Lung (tissue), 12 donors: ENCODE data around the gene MITF. TPM values are rescaled to one million over a fixed set of nuclear protein-coding genes. Genes with fewer than 3 reads are reported as not detected.
A peak's percentile ranks its signal among the peaks of the same experiment; 100 is the strongest.

Experiments used
- ATAC-seq: fragments of 200-7000 bp; cut with Tn5 transposase; one replicate; pipeline ENCODE4 v1.9.1; 2020; ENCODE audit warnings: moderate number of reproducible peaks; ENCODE audit not compliant: insufficient read depth, low FRiP score
- DNase-seq, 3 donors: peaks; one replicate each; pipeline ENCODE4 v3.0.0-alpha.2; 2013 to 2017
- H3K27ac ChIP-seq, 2 donors: one replicate each; pipeline ENCODE4 v1.5.1; 2013; ENCODE audit warnings: mild to moderate bottlenecking in 2 of 2, moderate library complexity in 2 of 2, control low read depth in 1 of 2, inconsistent platforms in 1 of 2, low read depth in 1 of 2, low read length in 1 of 2
- H3K27me3 ChIP-seq, 3 donors: one replicate each; pipeline ENCODE4 v1.5.1; 2013; ENCODE audit warnings: low read length in 2 of 3; ENCODE audit not compliant: control insufficient read depth in 3 of 3, insufficient read depth in 3 of 3
- H3K36me3 ChIP-seq, 4 donors: one replicate each; pipeline ENCODE4 v1.5.1; 2013; ENCODE audit warnings: low read length in 4 of 4, mild to moderate bottlenecking in 1 of 4, moderate library complexity in 1 of 4; ENCODE audit not compliant: control insufficient read depth in 4 of 4, insufficient read depth in 4 of 4
- H3K4me1 ChIP-seq, 5 donors: one replicate each; pipeline ENCODE4 v1.5.1; 2013; ENCODE audit warnings: low read length in 5 of 5, mild to moderate bottlenecking in 2 of 5, moderate library complexity in 1 of 5; ENCODE audit not compliant: control insufficient read depth in 5 of 5, insufficient read depth in 5 of 5
- H3K4me3 ChIP-seq: one replicate; pipeline ENCODE4 v1.5.1; 2013; ENCODE audit warnings: mild to moderate bottlenecking, control low read depth, moderate library complexity
- H3K9ac ChIP-seq, 2 donors: one replicate each; pipeline ENCODE4 v1.5.1; 2013; ENCODE audit warnings: low read length in 2 of 2, control low read depth in 1 of 2; ENCODE audit not compliant: insufficient read depth in 1 of 2
- H3K9me3 ChIP-seq, 4 donors: one replicate each; pipeline ENCODE4 v1.5.1; 2013; ENCODE audit warnings: low read length in 3 of 4, mild to moderate bottlenecking in 1 of 4, moderate library complexity in 1 of 4; ENCODE audit not compliant: control insufficient read depth in 4 of 4, insufficient read depth in 3 of 4
- WGBS, 2 donors: extraction: QIAGEN DNeasy Blood & Tissue Kit; methylation state at CpG; one replicate each; pipeline ENCODE4 v1.1.7; 2013; 5-methylcytosine and 5-hydroxymethylcytosine counted together
- polyA plus RNA-seq, 2 donors: library from polyadenylated mRNA; stranded (reverse); fragments of 200-250 nt; gene quantifications; one replicate each; pipeline ENCODE4 v1.2.1, GENCODE V29; 2013
- total RNA-seq, 2 donors: library from RNA; depleted of rRNA in 1 of 2; stranded (reverse); fragments of >200 nt in 1 of 2; gene quantifications; one replicate each; pipeline ENCODE4 v1.2.1, GENCODE V29; 2014 to 2021
- TF ChIP-seq, protein P1 (sequence below): IDR thresholded peaks from 2 replicates; pipeline ENCODE4 v1.5.1; 2012; ENCODE audit warnings: mild to moderate bottlenecking; ENCODE audit errors: control extremely low read depth, extremely low read depth
- donor health status: control.
- donor health status: control.
- donor health status: Bipolar disorder and iron deficiency.
- donor health status: healthy.
- donor health status: DM: yes; HTN: yes; CAD: no.

Gene MITF
- total and polyA plus RNA-seq, 4 donors = 5.0 to 28.0 (median 12.0) TPM

GRCh38 chr3:69880069-69880640, 140.9 kb downstream of the MITF start:
- H3K4me3 ChIP-seq = no peak overlapping the region
- peaks cover 0 to 10% (median 1%) of the 10 kb centered on the region in 4 donors for H3K36me3 ChIP-seq
- no peak for DNase-seq
- WGBS, 2 donors = 61 to 73% methylated on average over 4 of the region's 4 CpGs
- peaks cover 0 to 8% (median 0%) of the 10 kb centered on the region in 5 donors for H3K4me1 ChIP-seq
- no peak overlapping the region for H3K9ac ChIP-seq
- H3K27me3 ChIP-seq = no peaks in the 10 kb centered on the region
- H3K27ac ChIP-seq = no peak overlapping the region
- TF ChIP-seq, protein P1, sequence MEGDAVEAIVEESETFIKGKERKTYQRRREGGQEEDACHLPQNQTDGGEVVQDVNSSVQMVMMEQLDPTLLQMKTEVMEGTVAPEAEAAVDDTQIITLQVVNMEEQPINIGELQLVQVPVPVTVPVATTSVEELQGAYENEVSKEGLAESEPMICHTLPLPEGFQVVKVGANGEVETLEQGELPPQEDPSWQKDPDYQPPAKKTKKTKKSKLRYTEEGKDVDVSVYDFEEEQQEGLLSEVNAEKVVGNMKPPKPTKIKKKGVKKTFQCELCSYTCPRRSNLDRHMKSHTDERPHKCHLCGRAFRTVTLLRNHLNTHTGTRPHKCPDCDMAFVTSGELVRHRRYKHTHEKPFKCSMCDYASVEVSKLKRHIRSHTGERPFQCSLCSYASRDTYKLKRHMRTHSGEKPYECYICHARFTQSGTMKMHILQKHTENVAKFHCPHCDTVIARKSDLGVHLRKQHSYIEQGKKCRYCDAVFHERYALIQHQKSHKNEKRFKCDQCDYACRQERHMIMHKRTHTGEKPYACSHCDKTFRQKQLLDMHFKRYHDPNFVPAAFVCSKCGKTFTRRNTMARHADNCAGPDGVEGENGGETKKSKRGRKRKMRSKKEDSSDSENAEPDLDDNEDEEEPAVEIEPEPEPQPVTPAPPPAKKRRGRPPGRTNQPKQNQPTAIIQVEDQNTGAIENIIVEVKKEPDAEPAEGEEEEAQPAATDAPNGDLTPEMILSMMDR = no peak
- ATAC-seq = no peak
- no peaks in the 10 kb centered on the region for H3K9me3 ChIP-seq

GRCh38 chr3:69881051-69881450, 141.8 kb downstream of the MITF start:
- ATAC-seq = no peak
- Histone ChIP-seq H3K4me1 (peaks cover 0 to 8% (median 0%) of the 10 kb centered on the region in 5 donors), H3K36me3 (peaks cover 0 to 13% (median 2%) of the 10 kb centered on the region in 4 donors), H3K27me3 (no peaks in the 10 kb centered on the region), H3K4me3 (no peak overlapping the region), H3K27ac (no peak overlapping the region), H3K9ac (no peak overlapping the region), H3K9me3 (no peaks in the 10 kb centered on the region)
- TF ChIP-seq, protein P1 = no peak
- WGBS, 2 donors = 21 to 54% methylated on average over 1 of the region's 1 CpG
- DNase-seq = peak in 2 of 3 donors; percentile 39 to 66

- Histone ChIP-seq H3K27ac (no peak overlapping the region), H3K9me3 (no peaks in the 10 kb centered on the region), H3K4me3 (no peak overlapping the region), H3K27me3 (no peaks in the 10 kb centered on the region), H3K36me3 (peaks cover 0 to 13% (median 2%) of the 10 kb centered on the region in 4 donors), H3K9ac (no peak overlapping the region), H3K4me1 (peaks cover 0 to 8% (median 0%) of the 10 kb centered on the region in 5 donors)
- no peak for ATAC-seq
- 97% methylated on average over 5 of the region's 5 CpGs for WGBS, 2 donors
- no peak for DNase-seq
- TF ChIP-seq, protein P1 = no peak
These were observed 142.6 kb downstream of the MITF start for GRCh38 chr3:69881756-69882428.
